ENCODE data around the gene GRK3. TPM values are rescaled to one million over a fixed set of nuclear protein-coding genes. Genes with fewer than 3 reads are reported as not detected.

GRK3 gene
- total RNA-seq, 4 donors from 2014 or later: 7.6 to 10.7 (median 8.8) TPM

DNA sequence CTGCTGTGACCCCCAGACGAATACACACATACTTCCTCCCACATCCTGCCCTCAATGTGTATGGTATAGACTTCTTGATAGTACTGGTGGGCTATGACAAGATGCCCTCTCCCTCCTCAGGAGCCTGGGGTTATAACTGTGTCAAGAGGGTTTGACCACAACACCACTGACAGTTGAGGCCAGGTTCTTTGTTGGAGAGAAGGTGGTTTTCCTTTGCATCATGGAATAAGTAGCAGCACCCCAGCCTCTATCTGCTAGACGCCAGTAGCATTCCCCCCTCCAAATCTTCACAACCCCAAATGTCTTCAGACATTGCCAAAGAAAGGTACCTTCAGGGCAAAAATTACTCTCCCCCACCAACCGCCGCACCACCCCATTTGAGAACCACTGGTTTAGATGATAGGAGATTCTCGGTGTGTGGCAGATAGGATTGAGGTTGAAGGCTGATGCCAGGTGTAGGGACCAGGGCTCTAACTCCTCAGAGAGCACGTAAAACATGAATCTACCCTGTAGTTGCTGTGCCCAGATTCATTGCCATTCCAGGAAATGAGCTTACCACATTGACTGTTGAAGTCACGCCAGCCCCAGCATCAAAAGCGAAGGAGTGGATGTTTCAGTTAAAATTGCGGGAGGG lies 172.0 kb downstream of the GRK3 start:
- intact Hi-C loops (cut with DNase I): no loop called here
- Histone ChIP-seq H3K4me1 (no peaks in the 10 kb centered on the region), H3K4me3 (replicated peaks in 1 of 3) (no peak overlapping the region), H3K27ac (no peak overlapping the region), H3K9me3 (no peaks in the 10 kb centered on the region), H3K36me3 (no peaks in the 10 kb centered on the region), H3K27me3 (no peaks in the 10 kb centered on the region)
- WGBS, 2 donors: 76 to 85% methylated on average over 9 of the region's 9 CpGs
- no peak for DNase-seq
- TF ChIP-seq POLR2A (IDR thresholded peaks at IDR 0.05): no peak
- TF ChIP-seq, protein P1, sequence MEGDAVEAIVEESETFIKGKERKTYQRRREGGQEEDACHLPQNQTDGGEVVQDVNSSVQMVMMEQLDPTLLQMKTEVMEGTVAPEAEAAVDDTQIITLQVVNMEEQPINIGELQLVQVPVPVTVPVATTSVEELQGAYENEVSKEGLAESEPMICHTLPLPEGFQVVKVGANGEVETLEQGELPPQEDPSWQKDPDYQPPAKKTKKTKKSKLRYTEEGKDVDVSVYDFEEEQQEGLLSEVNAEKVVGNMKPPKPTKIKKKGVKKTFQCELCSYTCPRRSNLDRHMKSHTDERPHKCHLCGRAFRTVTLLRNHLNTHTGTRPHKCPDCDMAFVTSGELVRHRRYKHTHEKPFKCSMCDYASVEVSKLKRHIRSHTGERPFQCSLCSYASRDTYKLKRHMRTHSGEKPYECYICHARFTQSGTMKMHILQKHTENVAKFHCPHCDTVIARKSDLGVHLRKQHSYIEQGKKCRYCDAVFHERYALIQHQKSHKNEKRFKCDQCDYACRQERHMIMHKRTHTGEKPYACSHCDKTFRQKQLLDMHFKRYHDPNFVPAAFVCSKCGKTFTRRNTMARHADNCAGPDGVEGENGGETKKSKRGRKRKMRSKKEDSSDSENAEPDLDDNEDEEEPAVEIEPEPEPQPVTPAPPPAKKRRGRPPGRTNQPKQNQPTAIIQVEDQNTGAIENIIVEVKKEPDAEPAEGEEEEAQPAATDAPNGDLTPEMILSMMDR (IDR thresholded peaks at IDR 0.05): no peak

DNA sequence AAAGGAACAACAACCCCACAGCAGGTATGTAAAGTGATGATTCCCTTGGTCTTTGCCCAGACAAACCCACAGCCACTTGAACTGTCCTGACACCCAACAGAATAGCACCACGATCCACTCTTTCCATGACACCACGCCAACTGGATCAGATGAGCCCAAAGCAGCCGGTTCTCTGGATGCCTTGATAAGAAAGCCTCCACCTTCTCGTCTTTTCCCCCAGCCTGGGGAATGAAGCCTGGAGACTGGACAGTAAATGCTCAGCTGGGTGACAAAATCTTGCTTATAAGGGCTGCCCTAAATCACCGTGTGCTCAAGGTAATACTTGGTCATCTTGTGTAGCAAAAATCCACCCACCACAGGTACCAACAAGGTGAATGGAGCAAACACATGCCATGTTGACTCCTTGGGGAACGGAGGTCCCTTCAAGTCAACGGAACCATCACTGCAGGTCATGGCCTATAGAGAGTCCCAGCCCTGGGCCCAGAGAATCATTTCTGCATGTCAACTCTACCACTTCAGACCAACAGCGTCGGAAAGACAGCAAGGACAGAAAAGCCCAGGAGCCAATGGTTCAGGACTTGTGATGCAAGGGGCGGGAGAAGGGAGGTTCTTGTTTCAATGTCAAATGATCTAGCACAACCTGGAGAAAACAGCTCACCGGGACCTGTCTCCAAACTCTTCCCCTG lies 175.3 kb downstream of the GRK3 start:
- no peaks in the 10 kb centered on the region for H3K27me3 ChIP-seq
- no peaks in the 10 kb centered on the region for H3K4me1 ChIP-seq
- WGBS, 2 donors: 86% methylated on average over 9 to 10 of the region's 11 CpGs
- no peak for DNase-seq
- H3K4me3 ChIP-seq (replicated peaks in 1 of 3): no peak overlapping the region
- intact Hi-C loops (cut with DNase I): no loop called here
- TF ChIP-seq, protein P1 (IDR thresholded peaks at IDR 0.05): no peak
- no peak for TF ChIP-seq POLR2A (IDR thresholded peaks at IDR 0.05)
- no peaks in the 10 kb centered on the region for H3K9me3 ChIP-seq
- no peaks in the 10 kb centered on the region for H3K36me3 ChIP-seq
- H3K27ac ChIP-seq: no peak overlapping the region

DNA sequence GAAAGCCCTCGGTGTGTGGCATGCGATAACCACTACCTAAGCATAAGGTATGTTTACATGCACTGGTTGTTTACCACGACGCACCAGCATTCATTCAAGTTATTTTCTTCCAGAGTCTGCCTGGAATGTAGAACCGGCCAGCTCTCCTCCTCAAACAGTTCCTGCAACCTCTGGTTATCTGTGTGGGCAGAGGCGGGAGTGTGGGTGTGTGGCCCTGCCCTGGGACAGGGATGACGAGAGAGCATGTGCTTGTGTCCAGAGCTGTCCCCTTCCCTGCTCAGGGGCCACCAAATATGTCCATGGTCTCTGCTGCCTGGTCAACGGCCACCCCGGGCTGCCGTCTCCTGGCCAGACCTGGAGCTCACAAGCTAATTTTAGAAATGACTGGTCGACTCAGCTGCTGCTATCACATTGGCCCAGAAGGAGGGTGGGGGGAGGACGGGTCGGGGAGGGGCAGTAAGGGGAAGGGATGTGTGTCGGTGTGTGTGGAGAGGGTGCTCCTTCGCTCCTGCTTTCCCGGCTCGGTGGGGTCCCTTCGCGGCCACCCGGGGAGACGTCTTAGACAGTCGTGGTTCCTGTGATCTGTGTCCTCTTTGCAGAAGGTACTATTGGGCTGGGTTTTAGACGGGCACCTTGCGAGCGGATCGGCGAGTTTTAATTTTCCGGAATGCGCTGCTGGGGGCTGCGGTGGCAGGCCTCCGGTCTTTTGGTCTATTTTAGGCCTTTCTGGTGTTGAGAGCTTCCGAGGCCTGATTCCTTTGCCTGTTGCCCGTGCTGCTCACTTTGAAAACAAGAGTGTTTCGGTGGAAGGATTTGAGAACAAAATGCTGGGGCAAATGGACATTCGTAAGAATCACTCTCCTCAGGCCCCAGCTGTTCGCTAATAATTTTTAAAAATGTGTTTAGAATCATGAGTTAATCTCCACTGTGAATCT lies 177.5 kb downstream of the GRK3 start, which contains the start of gene MYO18B:
Gene MYO18B (plus strand): TSS at position 497 of the 935 bp plus-strand sequence. CDS start 18,905 bp downstream, outside the sequence.
- no peak within 1 kb of the TSS for H3K4me3 ChIP-seq (replicated peaks in 1 of 3)
- H3K36me3 ChIP-seq: no peaks in the 10 kb centered on the region
- H3K9me3 ChIP-seq: no peaks in the 10 kb centered on the region
- no peak for TF ChIP-seq POLR2A (IDR thresholded peaks at IDR 0.05)
- TF ChIP-seq, protein P1 (IDR thresholded peaks at IDR 0.05): no peak
- DNase-seq: no peak
- no peak within 1 kb of the TSS for H3K27ac ChIP-seq
- 84 to 88% methylated on average over 36 of the region's 36 CpGs for WGBS, 2 donors
- H3K4me1 ChIP-seq: no peaks in the 10 kb centered on the region
- no peaks in the 10 kb centered on the region for H3K27me3 ChIP-seq
- intact Hi-C loops (cut with DNase I): no loop called here

DNA sequence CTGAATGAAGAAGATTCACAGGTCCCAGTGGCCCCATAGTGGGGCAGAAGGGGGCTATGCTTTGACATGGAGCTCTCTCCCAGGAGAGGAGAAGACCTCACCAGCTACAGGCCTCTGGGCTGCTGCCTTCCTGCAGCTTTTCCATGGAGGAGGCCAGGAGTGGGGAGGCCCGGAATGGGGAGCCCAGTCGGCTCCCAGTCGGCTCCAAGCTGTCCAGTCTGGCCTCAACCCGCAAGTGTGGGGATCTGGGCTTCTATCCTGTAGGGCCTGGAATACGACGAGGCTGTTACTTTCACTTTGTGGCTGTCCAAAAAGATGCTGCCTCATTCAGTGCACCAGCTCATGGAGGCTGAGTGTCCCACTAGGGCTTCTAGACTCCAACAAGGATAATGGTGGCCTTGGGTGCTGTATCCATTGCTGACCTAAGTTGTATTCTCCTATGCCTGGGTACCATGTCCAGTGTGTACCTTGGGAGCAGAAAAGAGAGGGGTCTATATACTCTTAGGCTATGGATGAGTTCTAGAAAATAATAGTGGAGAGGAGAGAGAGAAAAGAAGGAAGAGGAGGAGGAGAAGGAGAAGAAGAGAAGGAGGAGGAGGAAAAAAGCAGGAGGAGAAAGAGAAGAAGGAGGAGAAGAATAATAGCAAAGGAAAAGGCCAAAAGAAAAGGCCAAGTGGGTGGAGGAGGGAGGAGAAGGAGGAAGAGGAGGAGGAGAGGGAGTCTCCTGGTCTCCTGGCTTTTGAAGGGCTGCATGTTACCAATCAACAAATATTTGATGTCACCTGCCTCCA lies 178.6 kb downstream of the GRK3 start:
- WGBS, 2 donors: 89 to 90% methylated on average over 3 to 6 of the region's 6 CpGs

More for the DNA sequence above, 178.6 kb downstream of the GRK3 start:
- intact Hi-C loops (cut with DNase I): no loop called here
- Histone ChIP-seq H3K27ac (no peak overlapping the region), H3K4me1 (no peaks in the 10 kb centered on the region), H3K4me3 (replicated peaks in 1 of 3) (no peak overlapping the region), H3K27me3 (no peaks in the 10 kb centered on the region), H3K36me3 (no peaks in the 10 kb centered on the region), H3K9me3 (no peaks in the 10 kb centered on the region)
- TF ChIP-seq POLR2A (IDR thresholded peaks at IDR 0.05): no peak
- TF ChIP-seq, protein P1 (IDR thresholded peaks at IDR 0.05): no peak
- no peak for DNase-seq

All from thyroid gland (tissue), 4 donors.